ENCODE measurements around the gene CDCP2.
"Not testable (repeated sequence)": the region's sequence is repeated elsewhere in the genome, so short reads cannot be mapped to it uniquely, and the experiment has no call there.

CDCP2 gene

GRCh38 chr1:54105736-54106269, 47.0 kb downstream of the CDCP2 start:
- Histone ChIP-seq H3K4me1 (ENCODE audit: control insufficient read depth, insufficient read depth, low read length) (no peaks in the 10 kb centered on the region), H3K9me3 (ENCODE audit: control insufficient read depth, insufficient read depth, low read length) (no peaks in the 10 kb centered on the region), H3K27me3 (ENCODE audit: control insufficient read depth, insufficient read depth, low read length) (no peaks in the 10 kb centered on the region), H3K4me3 (ENCODE audit: low read length) (no peak overlapping the region), H3K36me3 (ENCODE audit: control insufficient read depth, insufficient read depth, low read length) (no peaks in the 10 kb centered on the region), H3K27ac (ENCODE audit: low read length) (no peak overlapping the region)
- DNase-seq (ENCODE audit: low read depth, low spot score) = no peak
- WGBS (ENCODE audit: insufficient coverage, insufficient read length) = no CpG with 5 or more reads among the region's 6 CpGs

DNA sequence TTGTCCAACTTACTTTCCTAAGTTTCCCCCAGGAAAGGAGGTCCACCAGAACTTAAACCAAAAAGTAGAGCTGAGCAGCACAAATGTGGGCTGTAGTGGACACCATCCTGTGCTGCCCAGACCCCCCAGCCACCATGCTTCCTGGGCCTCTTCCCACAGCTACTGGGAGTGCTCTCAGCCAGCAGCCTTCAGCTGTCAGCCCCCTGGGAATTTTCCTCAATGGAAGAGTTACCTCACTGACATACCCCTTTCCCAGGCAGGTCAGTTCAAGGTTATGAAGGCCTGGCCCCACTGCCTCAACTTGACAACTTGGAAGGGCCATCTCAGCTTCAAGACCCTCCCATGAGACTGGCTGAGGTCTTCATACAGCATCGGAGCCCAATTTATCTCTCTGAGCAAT, 47.7 kb downstream of the CDCP2 start:
- Histone ChIP-seq H3K9me3 (ENCODE audit: control insufficient read depth, insufficient read depth, low read length) (no peaks in the 10 kb centered on the region), H3K27ac (ENCODE audit: low read length) (no peak overlapping the region), H3K4me1 (ENCODE audit: control insufficient read depth, insufficient read depth, low read length) (no peaks in the 10 kb centered on the region), H3K27me3 (ENCODE audit: control insufficient read depth, insufficient read depth, low read length) (no peaks in the 10 kb centered on the region), H3K4me3 (ENCODE audit: low read length) (no peak overlapping the region), H3K36me3 (ENCODE audit: control insufficient read depth, insufficient read depth, low read length) (no peaks in the 10 kb centered on the region)
- WGBS (ENCODE audit: insufficient coverage, insufficient read length) = no CpG with 5 or more reads among the region's 1 CpG
- DNase-seq (ENCODE audit: low read depth, low spot score) = no peak

GRCh38 chr1:54104613-54105012, 48.2 kb downstream of the CDCP2 start:
- DNase-seq (ENCODE audit: low read depth, low spot score); H3K27ac ChIP-seq (ENCODE audit: low read length); H3K27me3 ChIP-seq (ENCODE audit: control insufficient read depth, insufficient read depth, low read length); H3K4me3 ChIP-seq (ENCODE audit: low read length); H3K36me3 ChIP-seq (ENCODE audit: control insufficient read depth, insufficient read depth, low read length); H3K4me1 ChIP-seq (ENCODE audit: control insufficient read depth, insufficient read depth, low read length); H3K9me3 ChIP-seq (ENCODE audit: control insufficient read depth, insufficient read depth, low read length): not testable (repeated sequence)
- no CpG with 5 or more reads among the region's 9 CpGs for WGBS (ENCODE audit: insufficient coverage, insufficient read length)

DNA sequence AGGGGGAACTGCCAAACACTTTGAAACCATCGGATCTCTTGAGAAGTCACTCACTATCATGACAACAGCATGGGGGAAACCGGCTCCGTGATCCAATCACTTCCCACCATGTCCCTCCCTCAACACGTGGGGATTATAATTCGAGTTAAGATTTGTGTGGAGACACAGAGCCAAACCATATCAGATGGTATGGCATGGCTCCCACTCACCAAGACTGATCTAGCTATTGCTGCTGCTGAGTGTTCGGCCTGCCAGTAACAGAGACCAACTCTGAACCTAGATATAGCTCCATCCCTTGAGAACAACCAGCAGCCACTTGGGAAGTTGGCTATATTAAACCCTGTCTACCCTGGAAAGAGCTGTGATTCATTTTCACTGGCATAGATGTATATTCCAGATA, 49.4 kb downstream of the CDCP2 start:
- DNase-seq (ENCODE audit: low read depth, low spot score) = no peak
- no peaks in the 10 kb centered on the region for H3K36me3 ChIP-seq (ENCODE audit: control insufficient read depth, insufficient read depth, low read length)
- no peaks in the 10 kb centered on the region for H3K27me3 ChIP-seq (ENCODE audit: control insufficient read depth, insufficient read depth, low read length)
- no CpG with 5 or more reads among the region's 6 CpGs for WGBS (ENCODE audit: insufficient coverage, insufficient read length)
- no peak overlapping the region for H3K4me3 ChIP-seq (ENCODE audit: low read length)
- H3K4me1 ChIP-seq (ENCODE audit: control insufficient read depth, insufficient read depth, low read length) = no peaks in the 10 kb centered on the region
- no peak overlapping the region for H3K27ac ChIP-seq (ENCODE audit: low read length)
- H3K9me3 ChIP-seq (ENCODE audit: control insufficient read depth, insufficient read depth, low read length) = no peaks in the 10 kb centered on the region

- peaks cover 3% of the 10 kb centered on the region; the same call in 1 of the 2 replicates for H3K4me1 ChIP-seq (ENCODE audit: control insufficient read depth, insufficient read depth, low read length)
- no CpG with 5 or more reads among the region's 2 CpGs for WGBS (ENCODE audit: insufficient coverage, insufficient read length)
- DNase-seq (ENCODE audit: low read depth, low spot score) = no peak
Measured at GRCh38 chr1:54100500-54100899, 52.3 kb downstream of the CDCP2 start.

GRCh38 chr1:54099061-54099610, 53.7 kb downstream of the CDCP2 start:
- H3K27me3 ChIP-seq (ENCODE audit: control insufficient read depth, insufficient read depth, low read length) = no peaks in the 10 kb centered on the region
- H3K4me1 ChIP-seq (ENCODE audit: control insufficient read depth, insufficient read depth, low read length) = peaks cover 3% of the 10 kb centered on the region; the same call in 1 of the 2 replicates
- no peak for DNase-seq (ENCODE audit: low read depth, low spot score)
- no peak overlapping the region for H3K4me3 ChIP-seq (ENCODE audit: low read length)
- H3K9me3 ChIP-seq (ENCODE audit: control insufficient read depth, insufficient read depth, low read length) = no peaks in the 10 kb centered on the region
- H3K36me3 ChIP-seq (ENCODE audit: control insufficient read depth, insufficient read depth, low read length) = no peaks in the 10 kb centered on the region
- H3K27ac ChIP-seq (ENCODE audit: low read length) = no peak overlapping the region
- WGBS (ENCODE audit: insufficient coverage, insufficient read length) = no CpG with 5 or more reads among the region's 6 CpGs

More at GRCh38 chr1:54100500-54100899, 52.3 kb downstream of the CDCP2 start:
- H3K4me3 ChIP-seq (ENCODE audit: low read length) = no peak overlapping the region
- H3K36me3 ChIP-seq (ENCODE audit: control insufficient read depth, insufficient read depth, low read length) = no peaks in the 10 kb centered on the region
- H3K27ac ChIP-seq (ENCODE audit: low read length) = no peak overlapping the region
- no peaks in the 10 kb centered on the region for H3K27me3 ChIP-seq (ENCODE audit: control insufficient read depth, insufficient read depth, low read length)
- H3K9me3 ChIP-seq (ENCODE audit: control insufficient read depth, insufficient read depth, low read length) = no peaks in the 10 kb centered on the region

GRCh38 chr1:54096877-54097240, 55.9 kb downstream of the CDCP2 start:
- H3K27ac ChIP-seq (ENCODE audit: low read length) = no peak overlapping the region
- H3K4me3 ChIP-seq (ENCODE audit: low read length) = no peak overlapping the region
- peaks cover 3% of the 10 kb centered on the region; the same call in 1 of the 2 replicates for H3K4me1 ChIP-seq (ENCODE audit: control insufficient read depth, insufficient read depth, low read length)
- DNase-seq (ENCODE audit: low read depth, low spot score) = no peak
- no peaks in the 10 kb centered on the region for H3K27me3 ChIP-seq (ENCODE audit: control insufficient read depth, insufficient read depth, low read length)
- WGBS (ENCODE audit: insufficient coverage, insufficient read length) = no CpG with 5 or more reads among the region's 7 CpGs
- H3K9me3 ChIP-seq (ENCODE audit: control insufficient read depth, insufficient read depth, low read length) = no peaks in the 10 kb centered on the region
- no peaks in the 10 kb centered on the region for H3K36me3 ChIP-seq (ENCODE audit: control insufficient read depth, insufficient read depth, low read length)

GRCh38 chr1:54096227-54096876, 56.4 kb downstream of the CDCP2 start:
- H3K27ac ChIP-seq (ENCODE audit: low read length) = no peak overlapping the region

GRCh38 chr1:54095546-54096226, 57.1 kb downstream of the CDCP2 start:
- Histone ChIP-seq H3K36me3 (ENCODE audit: control insufficient read depth, insufficient read depth, low read length) (no peaks in the 10 kb centered on the region), H3K9me3 (ENCODE audit: control insufficient read depth, insufficient read depth, low read length) (no peaks in the 10 kb centered on the region), H3K4me3 (ENCODE audit: low read length) (no peak overlapping the region), H3K27ac (ENCODE audit: low read length) (no peak overlapping the region), H3K4me1 (ENCODE audit: control insufficient read depth, insufficient read depth, low read length) (peaks cover 3% of the 10 kb centered on the region; the same call in 1 of the 2 replicates), H3K27me3 (ENCODE audit: control insufficient read depth, insufficient read depth, low read length) (no peaks in the 10 kb centered on the region)
- DNase-seq (ENCODE audit: low read depth, low spot score) = no peak
- no CpG with 5 or more reads among the region's 8 CpGs for WGBS (ENCODE audit: insufficient coverage, insufficient read length)

More at GRCh38 chr1:54096227-54096876, 56.4 kb downstream of the CDCP2 start:
- Histone ChIP-seq H3K36me3 (ENCODE audit: control insufficient read depth, insufficient read depth, low read length) (no peaks in the 10 kb centered on the region), H3K4me1 (ENCODE audit: control insufficient read depth, insufficient read depth, low read length) (peaks cover 3% of the 10 kb centered on the region; the same call in 1 of the 2 replicates), H3K4me3 (ENCODE audit: low read length) (no peak overlapping the region), H3K27me3 (ENCODE audit: control insufficient read depth, insufficient read depth, low read length) (no peaks in the 10 kb centered on the region), H3K9me3 (ENCODE audit: control insufficient read depth, insufficient read depth, low read length) (no peaks in the 10 kb centered on the region)
- WGBS (ENCODE audit: insufficient coverage, insufficient read length) = no CpG with 5 or more reads among the region's 25 CpGs
- DNase-seq (ENCODE audit: low read depth, low spot score) = no peak

DNA sequence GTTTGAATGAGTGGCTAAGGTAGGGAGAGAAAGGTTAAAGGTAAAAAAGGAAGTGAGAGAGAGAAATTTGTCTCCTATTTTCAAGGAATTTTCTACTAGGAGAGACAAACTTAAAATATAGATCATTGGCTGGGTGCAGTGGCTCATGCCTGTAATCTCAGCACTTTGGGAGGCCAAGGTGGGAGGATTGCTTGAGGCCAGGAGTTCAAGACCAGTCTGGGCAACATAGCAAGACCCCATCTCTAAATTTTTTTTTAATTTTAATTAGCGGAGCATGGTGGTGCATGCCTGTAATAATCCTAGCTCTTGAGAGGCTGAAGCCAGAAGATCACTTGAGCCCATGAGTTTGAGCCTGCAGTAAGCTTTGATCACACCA, 58.1 kb downstream of the CDCP2 start:
- no CpG with 5 or more reads among the region's 1 CpG for WGBS (ENCODE audit: insufficient coverage, insufficient read length)
- not testable (repeated sequence) for H3K36me3 ChIP-seq (ENCODE audit: control insufficient read depth, insufficient read depth, low read length); H3K27me3 ChIP-seq (ENCODE audit: control insufficient read depth, insufficient read depth, low read length); DNase-seq (ENCODE audit: low read depth, low spot score); H3K9me3 ChIP-seq (ENCODE audit: control insufficient read depth, insufficient read depth, low read length); H3K4me3 ChIP-seq (ENCODE audit: low read length); H3K27ac ChIP-seq (ENCODE audit: low read length); H3K4me1 ChIP-seq (ENCODE audit: control insufficient read depth, insufficient read depth, low read length)
